ENCODE results near the gene FHIP2A. TPM values are rescaled to one million over a fixed set of nuclear protein-coding genes. Genes with fewer than 3 reads are reported as not detected.

The FHIP2A gene
- total and polyA plus RNA-seq, 2 experiments from 2014 or later: 6.7 to 11.8 TPM

DNA sequence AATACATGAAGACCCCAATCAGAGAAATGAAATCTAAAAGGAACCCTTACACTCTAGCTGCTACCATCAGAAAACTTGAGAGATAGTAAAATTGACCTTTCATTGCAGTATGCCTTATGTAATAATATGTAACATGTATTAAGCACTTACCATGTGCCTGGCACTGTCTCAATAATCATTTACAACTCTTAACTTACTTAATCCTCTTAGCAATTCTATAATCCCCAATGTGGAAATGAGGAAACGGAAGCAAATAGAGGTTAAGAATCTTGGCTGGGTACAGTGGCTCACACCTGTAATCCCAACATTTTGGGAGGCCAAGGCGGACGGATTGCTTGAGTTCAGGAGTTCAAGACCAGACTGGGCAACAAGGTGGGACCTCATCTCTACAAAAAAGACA lies 29.8 kb upstream of the FHIP2A start (continued):
- TF ChIP-seq, protein P1, sequence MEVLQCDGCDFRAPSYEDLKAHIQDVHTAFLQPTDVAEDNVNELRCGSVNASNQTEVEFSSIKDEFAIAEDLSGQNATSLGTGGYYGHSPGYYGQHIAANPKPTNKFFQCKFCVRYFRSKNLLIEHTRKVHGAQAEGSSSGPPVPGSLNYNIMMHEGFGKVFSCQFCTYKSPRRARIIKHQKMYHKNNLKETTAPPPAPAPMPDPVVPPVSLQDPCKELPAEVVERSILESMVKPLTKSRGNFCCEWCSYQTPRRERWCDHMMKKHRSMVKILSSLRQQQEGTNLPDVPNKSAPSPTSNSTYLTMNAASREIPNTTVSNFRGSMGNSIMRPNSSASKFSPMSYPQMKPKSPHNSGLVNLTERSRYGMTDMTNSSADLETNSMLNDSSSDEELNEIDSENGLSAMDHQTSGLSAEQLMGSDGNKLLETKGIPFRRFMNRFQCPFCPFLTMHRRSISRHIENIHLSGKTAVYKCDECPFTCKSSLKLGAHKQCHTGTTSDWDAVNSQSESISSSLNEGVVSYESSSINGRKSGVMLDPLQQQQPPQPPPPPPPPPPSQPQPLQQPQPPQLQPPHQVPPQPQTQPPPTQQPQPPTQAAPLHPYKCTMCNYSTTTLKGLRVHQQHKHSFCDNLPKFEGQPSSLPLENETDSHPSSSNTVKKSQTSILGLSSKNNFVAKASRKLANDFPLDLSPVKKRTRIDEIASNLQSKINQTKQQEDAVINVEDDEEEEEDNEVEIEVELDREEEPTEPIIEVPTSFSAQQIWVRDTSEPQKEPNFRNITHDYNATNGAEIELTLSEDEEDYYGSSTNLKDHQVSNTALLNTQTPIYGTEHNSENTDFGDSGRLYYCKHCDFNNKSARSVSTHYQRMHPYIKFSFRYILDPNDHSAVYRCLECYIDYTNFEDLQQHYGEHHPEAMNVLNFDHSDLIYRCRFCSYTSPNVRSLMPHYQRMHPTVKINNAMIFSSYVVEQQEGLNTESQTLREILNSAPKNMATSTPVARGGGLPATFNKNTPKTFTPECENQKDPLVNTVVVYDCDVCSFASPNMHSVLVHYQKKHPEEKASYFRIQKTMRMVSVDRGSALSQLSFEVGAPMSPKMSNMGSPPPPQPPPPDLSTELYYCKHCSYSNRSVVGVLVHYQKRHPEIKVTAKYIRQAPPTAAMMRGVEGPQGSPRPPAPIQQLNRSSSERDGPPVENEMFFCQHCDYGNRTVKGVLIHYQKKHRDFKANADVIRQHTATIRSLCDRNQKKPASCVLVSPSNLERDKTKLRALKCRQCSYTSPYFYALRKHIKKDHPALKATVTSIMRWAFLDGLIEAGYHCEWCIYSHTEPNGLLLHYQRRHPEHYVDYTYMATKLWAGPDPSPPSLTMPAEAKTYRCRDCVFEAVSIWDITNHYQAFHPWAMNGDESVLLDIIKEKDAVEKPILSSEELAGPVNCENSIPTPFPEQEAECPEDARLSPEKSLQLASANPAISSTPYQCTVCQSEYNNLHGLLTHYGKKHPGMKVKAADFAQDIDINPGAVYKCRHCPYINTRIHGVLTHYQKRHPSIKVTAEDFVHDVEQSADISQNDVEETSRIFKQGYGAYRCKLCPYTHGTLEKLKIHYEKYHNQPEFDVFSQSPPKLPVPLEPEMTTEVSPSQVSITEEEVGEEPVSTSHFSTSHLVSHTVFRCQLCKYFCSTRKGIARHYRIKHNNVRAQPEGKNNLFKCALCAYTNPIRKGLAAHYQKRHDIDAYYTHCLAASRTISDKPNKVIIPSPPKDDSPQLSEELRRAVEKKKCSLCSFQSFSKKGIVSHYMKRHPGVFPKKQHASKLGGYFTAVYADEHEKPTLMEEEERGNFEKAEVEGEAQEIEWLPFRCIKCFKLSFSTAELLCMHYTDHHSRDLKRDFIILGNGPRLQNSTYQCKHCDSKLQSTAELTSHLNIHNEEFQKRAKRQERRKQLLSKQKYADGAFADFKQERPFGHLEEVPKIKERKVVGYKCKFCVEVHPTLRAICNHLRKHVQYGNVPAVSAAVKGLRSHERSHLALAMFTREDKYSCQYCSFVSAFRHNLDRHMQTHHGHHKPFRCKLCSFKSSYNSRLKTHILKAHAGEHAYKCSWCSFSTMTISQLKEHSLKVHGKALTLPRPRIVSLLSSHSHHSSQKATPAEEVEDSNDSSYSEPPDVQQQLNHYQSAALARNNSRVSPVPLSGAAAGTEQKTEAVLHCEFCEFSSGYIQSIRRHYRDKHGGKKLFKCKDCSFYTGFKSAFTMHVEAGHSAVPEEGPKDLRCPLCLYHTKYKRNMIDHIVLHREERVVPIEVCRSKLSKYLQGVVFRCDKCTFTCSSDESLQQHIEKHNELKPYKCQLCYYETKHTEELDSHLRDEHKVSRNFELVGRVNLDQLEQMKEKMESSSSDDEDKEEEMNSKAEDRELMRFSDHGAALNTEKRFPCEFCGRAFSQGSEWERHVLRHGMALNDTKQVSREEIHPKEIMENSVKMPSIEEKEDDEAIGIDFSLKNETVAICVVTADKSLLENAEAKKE (CRISPR knock-in tag; IDR thresholded peaks at IDR 0.05): no peak
- TF ChIP-seq POLR2AphosphoS5 (IDR thresholded peaks at IDR 0.05; ENCODE audit: low read depth) (no peak), EZH2phosphoT487 (IDR thresholded peaks at IDR 0.05; ENCODE audit: unreplicated experiment) (no peak), ZNF331 (CRISPR knock-in tag; IDR thresholded peaks at IDR 0.05; ENCODE audit: low read depth) (no peak), CREB1 (CRISPR knock-in tag; IDR thresholded peaks at IDR 0.05; ENCODE audit: low read depth) (no peak), STAT1 (IDR thresholded peaks at IDR 0.05; ENCODE audit: unreplicated experiment) (no peak), JUNB (IDR thresholded peaks at IDR 0.05; ENCODE audit: unreplicated experiment) (no peak), NANOG (IDR thresholded peaks at IDR 0.05; ENCODE audit: borderline replicate concordance) (no peak)

DNA sequence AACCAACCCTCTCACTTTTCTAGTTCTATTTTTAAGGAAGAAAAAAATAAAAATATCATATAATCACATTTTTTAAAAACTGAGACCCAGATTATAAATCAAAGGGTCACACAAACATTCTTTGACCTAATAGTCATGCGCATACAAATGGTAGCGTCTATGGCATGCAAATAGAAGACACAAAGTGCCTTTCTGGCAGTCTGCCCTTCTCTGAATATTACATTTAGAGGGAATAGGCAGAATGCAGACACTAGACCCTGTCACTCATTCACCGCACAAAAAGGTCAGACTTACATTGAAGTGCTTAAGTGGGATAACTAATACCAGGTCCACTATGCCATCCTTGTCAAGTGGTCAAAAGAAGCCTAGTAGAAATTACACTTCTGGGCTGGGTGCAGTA lies 26.5 kb upstream of the FHIP2A start:
- no peak overlapping the region for H3K27ac ChIP-seq (ENCODE audit: low read depth)
- H3K4me1 ChIP-seq (ENCODE audit: insufficient read depth): no peaks in the 10 kb centered on the region
- no peak overlapping the region for H3K4me3 ChIP-seq
- H3F3A ChIP-seq (replicated peaks; ENCODE audit: low read depth): no peaks in the 10 kb centered on the region
- no peaks in the 10 kb centered on the region for H3K36me3 Mint-ChIP-seq (ENCODE audit: low read depth)
- DNase-seq (ENCODE audit: low spot score) (no peak), ATAC-seq (no peak)
- H3K4me1 Mint-ChIP-seq: no peaks in the 10 kb centered on the region
- no peaks in the 10 kb centered on the region for H3K79me2 ChIP-seq (replicated peaks; ENCODE audit: insufficient read depth)
- H3K27me3 Mint-ChIP-seq (ENCODE audit: insufficient read depth, low read depth, poor library complexity): no peaks in the 10 kb centered on the region
- H3K4me2 ChIP-seq: no peak overlapping the region
- no peak overlapping the region for H3K4me3 Mint-ChIP-seq
- peaks cover 11% of the 10 kb centered on the region; the same call in 1 of the 2 replicates for H3K9me2 ChIP-seq (ENCODE audit: insufficient read depth)
- peaks cover 6% of the 10 kb centered on the region; the same call in 2 of the 3 replicates for H3K9me3 Mint-ChIP-seq
- H3K27ac Mint-ChIP-seq: no peak overlapping the region
- no peaks in the 10 kb centered on the region for H3K27me3 ChIP-seq (ENCODE audit: insufficient read depth)
- H2AFZ ChIP-seq: no peak overlapping the region
- no peaks in the 10 kb centered on the region for H3K36me3 ChIP-seq (ENCODE audit: insufficient read depth)
- no peaks in the 10 kb centered on the region for H4K20me1 ChIP-seq (replicated peaks; ENCODE audit: insufficient read depth)
- no peak for TF ChIP-seq ZNF331 (CRISPR knock-in tag; IDR thresholded peaks at IDR 0.05; ENCODE audit: low read depth)
- TF ChIP-seq, protein P2, sequence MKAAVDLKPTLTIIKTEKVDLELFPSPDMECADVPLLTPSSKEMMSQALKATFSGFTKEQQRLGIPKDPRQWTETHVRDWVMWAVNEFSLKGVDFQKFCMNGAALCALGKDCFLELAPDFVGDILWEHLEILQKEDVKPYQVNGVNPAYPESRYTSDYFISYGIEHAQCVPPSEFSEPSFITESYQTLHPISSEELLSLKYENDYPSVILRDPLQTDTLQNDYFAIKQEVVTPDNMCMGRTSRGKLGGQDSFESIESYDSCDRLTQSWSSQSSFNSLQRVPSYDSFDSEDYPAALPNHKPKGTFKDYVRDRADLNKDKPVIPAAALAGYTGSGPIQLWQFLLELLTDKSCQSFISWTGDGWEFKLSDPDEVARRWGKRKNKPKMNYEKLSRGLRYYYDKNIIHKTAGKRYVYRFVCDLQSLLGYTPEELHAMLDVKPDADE (IDR thresholded peaks at IDR 0.05): no peak
- TF ChIP-seq ZNF114 (CRISPR knock-in tag; IDR thresholded peaks at IDR 0.05): no peak
- TF ChIP-seq JUNB (IDR thresholded peaks at IDR 0.05; ENCODE audit: unreplicated experiment): no peak
- no peak for TF ChIP-seq POLR2AphosphoS5 (IDR thresholded peaks at IDR 0.05; ENCODE audit: low read depth)
- TF ChIP-seq EZH2phosphoT487 (IDR thresholded peaks at IDR 0.05; ENCODE audit: unreplicated experiment): no peak
- TF ChIP-seq CREB1 (CRISPR knock-in tag; IDR thresholded peaks at IDR 0.05; ENCODE audit: low read depth): no peak
- TF ChIP-seq, protein P3, sequence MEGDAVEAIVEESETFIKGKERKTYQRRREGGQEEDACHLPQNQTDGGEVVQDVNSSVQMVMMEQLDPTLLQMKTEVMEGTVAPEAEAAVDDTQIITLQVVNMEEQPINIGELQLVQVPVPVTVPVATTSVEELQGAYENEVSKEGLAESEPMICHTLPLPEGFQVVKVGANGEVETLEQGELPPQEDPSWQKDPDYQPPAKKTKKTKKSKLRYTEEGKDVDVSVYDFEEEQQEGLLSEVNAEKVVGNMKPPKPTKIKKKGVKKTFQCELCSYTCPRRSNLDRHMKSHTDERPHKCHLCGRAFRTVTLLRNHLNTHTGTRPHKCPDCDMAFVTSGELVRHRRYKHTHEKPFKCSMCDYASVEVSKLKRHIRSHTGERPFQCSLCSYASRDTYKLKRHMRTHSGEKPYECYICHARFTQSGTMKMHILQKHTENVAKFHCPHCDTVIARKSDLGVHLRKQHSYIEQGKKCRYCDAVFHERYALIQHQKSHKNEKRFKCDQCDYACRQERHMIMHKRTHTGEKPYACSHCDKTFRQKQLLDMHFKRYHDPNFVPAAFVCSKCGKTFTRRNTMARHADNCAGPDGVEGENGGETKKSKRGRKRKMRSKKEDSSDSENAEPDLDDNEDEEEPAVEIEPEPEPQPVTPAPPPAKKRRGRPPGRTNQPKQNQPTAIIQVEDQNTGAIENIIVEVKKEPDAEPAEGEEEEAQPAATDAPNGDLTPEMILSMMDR (conservative IDR thresholded peaks at IDR 0.05; ENCODE audit: low read depth in 2 of 2): no peak
- no peak for TF ChIP-seq EZH2 (IDR thresholded peaks at IDR 0.05; ENCODE audit: low read depth, unreplicated experiment)
- TF ChIP-seq STAT1 (IDR thresholded peaks at IDR 0.05; ENCODE audit: unreplicated experiment): no peak
- no peak for TF ChIP-seq NANOG (IDR thresholded peaks at IDR 0.05; ENCODE audit: borderline replicate concordance)
